BE2C (cell line): ENCODE results near the gene ECE1.

ENCODE experiments used
- DNase-seq: peaks from one replicate; pipeline ENCODE4 v3.0.0-alpha.2; 2020
- H3K27me3 ChIP-seq: fragments of 250-450 bp; sonication (Bioruptor Pico); 2 replicates; pipeline ENCODE4 v1.5.1; 2020; ENCODE audit warnings: mild to moderate bottlenecking
- H3K36me3 ChIP-seq: fragments of 250-450 bp; sonication (Bioruptor Pico); 2 replicates; pipeline ENCODE4 v1.5.1; 2020; ENCODE audit warnings: mild to moderate bottlenecking
- H3K4me1 ChIP-seq: fragments of 250-450 bp; sonication (Bioruptor Pico); 2 replicates; pipeline ENCODE4 v1.5.1; 2020
- H3K4me3 ChIP-seq: 2 replicates; pipeline ENCODE4 v1.5.1; 2011; ENCODE audit warnings: low read depth, low read length
- H3K9me3 ChIP-seq: fragments of 250-450 bp; sonication (Bioruptor Pico); 2 replicates; pipeline ENCODE4 v1.5.1; 2020
- CTCF ChIP-seq: IDR thresholded peaks from 2 replicates; pipeline ENCODE4 v1.5.1; 2012; ENCODE audit warnings: mild to moderate bottlenecking, low read depth, low read length

ECE1 gene

GRCh38 chr1:21312407-21312992, 22.2 kb upstream of the ECE1 start:
- Histone ChIP-seq H3K27me3 (no peaks in the 10 kb centered on the region), H3K9me3 (no peaks in the 10 kb centered on the region)
- no peak for TF ChIP-seq CTCF

GRCh38 chr1:21311016-21311415, 20.8 kb upstream of the ECE1 start:
- no peaks in the 10 kb centered on the region for H3K27me3 ChIP-seq
- peaks cover 53% of the 10 kb centered on the region for H3K4me1 ChIP-seq
- H3K36me3 ChIP-seq = no peaks in the 10 kb centered on the region; the same call in 1 of the 2 replicates
- H3K9me3 ChIP-seq = no peaks in the 10 kb centered on the region
- no peak overlapping the region for H3K4me3 ChIP-seq
- TF ChIP-seq CTCF = no peak
- no peak for DNase-seq

More at GRCh38 chr1:21312407-21312992, 22.2 kb upstream of the ECE1 start:
- Histone ChIP-seq H3K4me1 (peaks cover 49% of the 10 kb centered on the region), H3K4me3 (no peak overlapping the region), H3K36me3 (no peaks in the 10 kb centered on the region; the same call in 1 of the 2 replicates)
- no peak for DNase-seq

GRCh38 chr1:21308847-21309652, 18.8 kb upstream of the ECE1 start:
- Histone ChIP-seq H3K4me3 (peak overlapping the region; percentile 21; the same call in 1 of the 2 replicates), H3K36me3 (no peaks in the 10 kb centered on the region; the same call in 1 of the 2 replicates), H3K9me3 (no peaks in the 10 kb centered on the region), H3K27me3 (no peaks in the 10 kb centered on the region), H3K4me1 (peaks cover 51% of the 10 kb centered on the region)
- TF ChIP-seq CTCF = no peak
- DNase-seq = peak; percentile 70

- peak; percentile 48 for DNase-seq
- TF ChIP-seq CTCF = no peak
- Histone ChIP-seq H3K9me3 (no peaks in the 10 kb centered on the region), H3K4me3 (peak overlapping the region; percentile 21), H3K36me3 (no peaks in the 10 kb centered on the region; the same call in 1 of the 2 replicates), H3K4me1 (peaks cover 46% of the 10 kb centered on the region), H3K27me3 (no peaks in the 10 kb centered on the region)
Measured at GRCh38 chr1:21308330-21308729, 18.1 kb upstream of the ECE1 start.

GRCh38 chr1:21307663-21308305, 17.5 kb upstream of the ECE1 start:
- peak; percentile 67 for DNase-seq
- no peaks in the 10 kb centered on the region; the same call in 1 of the 2 replicates for H3K36me3 ChIP-seq
- no peak for TF ChIP-seq CTCF
- H3K4me3 ChIP-seq = peak overlapping the region; percentile 21
- no peaks in the 10 kb centered on the region for H3K9me3 ChIP-seq
- H3K27me3 ChIP-seq = no peaks in the 10 kb centered on the region
- H3K4me1 ChIP-seq = peaks cover 46% of the 10 kb centered on the region
